Neutrophil (primary cell): Measurements from ENCODE around the gene PRR36.
A peak's percentile ranks its signal among the peaks of the same experiment; 100 is the strongest.
"Not testable (repeated sequence)": the region's sequence is repeated elsewhere in the genome, so short reads cannot be mapped to it uniquely, and the experiment has no call there.

Source experiments
- H3K27ac ChIP-seq: fragments of 200-600 bp; sonication (generic); 2 replicates; pipeline ENCODE4 v1.5.1; 2016; ENCODE audit warnings: mild to moderate bottlenecking, moderate library complexity
- H3K27me3 ChIP-seq: fragments of 200-600 bp; sonication (generic); 2 replicates; pipeline ENCODE4 v1.6.0; 2016; ENCODE audit warnings: mild to moderate bottlenecking
- H3K36me3 ChIP-seq: fragments of 200-600 bp; sonication (generic); 2 replicates; pipeline ENCODE4 v1.5.1; 2017
- H3K4me1 ChIP-seq, 2 experiments: fragments of 200-600 bp in 1 of 2; sonication (generic) in 1 of 2; 1 replicate in 1 of 2; 2 replicates in 1 of 2; pipeline versions ENCODE4 v1.5.1 to v1.6.1; 2013 to 2016; ENCODE audit warnings: low read depth in 1 of 2, low read length in 1 of 2, mild to moderate bottlenecking in 1 of 2, moderate library complexity in 1 of 2; ENCODE audit not compliant: control insufficient read depth in 1 of 2, insufficient read depth in 1 of 2
- H3K4me3 ChIP-seq, 2 experiments: fragments of 200-600 bp in 1 of 2; sonication (generic) in 1 of 2; 1 replicate in 1 of 2; 2 replicates in 1 of 2; pipeline ENCODE4 v1.5.1; 2013 to 2016; ENCODE audit warnings: low read depth in 1 of 2, low read length in 1 of 2, mild to moderate bottlenecking in 1 of 2, moderate library complexity in 1 of 2
- H3K9me3 ChIP-seq: fragments of 200-600 bp; sonication (generic); 2 replicates; pipeline ENCODE4 v1.5.1; 2016
- CTCF ChIP-seq: fragments of 200-600 bp; sonication (generic); IDR thresholded peaks from 2 replicates; pipeline ENCODE4 v1.5.1; 2016; ENCODE audit warnings: antibody characterized with exemption

PRR36 gene

GRCh38 chr19:7921302-7921966 is 47.2 kb upstream of the PRR36 start:
- peak overlapping the region; percentile 76 to 100 for H3K4me3 ChIP-seq
- peaks cover 36 to 60% of the 10 kb centered on the region in 2 experiments for H3K4me1 ChIP-seq
- H3K27ac ChIP-seq: peak overlapping the region; percentile 95
- peaks cover 66% of the 10 kb centered on the region for H3K27me3 ChIP-seq
- H3K36me3 ChIP-seq: no peaks in the 10 kb centered on the region
- TF ChIP-seq CTCF: no peak
- H3K9me3 ChIP-seq: no peaks in the 10 kb centered on the region

GRCh38 chr19:7920519-7921301 is 46.5 kb upstream of the PRR36 start:
- TF ChIP-seq CTCF: peak; percentile 52
- Histone ChIP-seq H3K27ac (peak overlapping the region; percentile 95), H3K9me3 (no peaks in the 10 kb centered on the region), H3K27me3 (peaks cover 66% of the 10 kb centered on the region), H3K4me3 (peak overlapping the region; percentile 76 to 100), H3K4me1 (peaks cover 41 to 64% of the 10 kb centered on the region in 2 experiments), H3K36me3 (no peaks in the 10 kb centered on the region)

GRCh38 chr19:7919610-7920518 is 45.7 kb upstream of the PRR36 start, which contains the start of gene SNAPC2:
SNAPC2 (plus strand) TSS chr19:7920338; CDS start chr19:7920367, 29 bp downstream.
- Histone ChIP-seq H3K9me3 (no peaks in the 10 kb centered on the region), H3K27me3 (peaks cover 66% of the 10 kb centered on the region), H3K27ac (peak within 1 kb of the TSS; percentile 95), H3K4me3 (peak within 1 kb of the TSS; percentile 76 to 100), H3K36me3 (no peaks in the 10 kb centered on the region), H3K4me1 (peaks cover 37 to 58% of the 10 kb centered on the region in 2 experiments)
- TF ChIP-seq CTCF: no peak

- no peak overlapping the region for H3K27ac ChIP-seq
- TF ChIP-seq CTCF: no peak
- peak overlapping the region in 1 of 2 experiments; percentile 100 for H3K4me3 ChIP-seq
- peaks cover 37 to 55% of the 10 kb centered on the region in 2 experiments for H3K4me1 ChIP-seq
- H3K36me3 ChIP-seq: no peaks in the 10 kb centered on the region
- H3K27me3 ChIP-seq: peaks cover 66% of the 10 kb centered on the region
- H3K9me3 ChIP-seq: no peaks in the 10 kb centered on the region
Measured at GRCh38 chr19:7918615-7919421, 44.6 kb upstream of the PRR36 start.

- H3K27ac ChIP-seq, H3K9me3 ChIP-seq, H3K36me3 ChIP-seq: not testable (repeated sequence)
- H3K27me3 ChIP-seq: peaks cover 65% of the 10 kb centered on the region
- H3K4me1 ChIP-seq: peaks cover 37 to 55% of the 10 kb centered on the region in 2 experiments
- H3K4me3 ChIP-seq: peak overlapping the region in 1 of 2 experiments; percentile 42
Measured at GRCh38 chr19:7918062-7918614, 43.9 kb upstream of the PRR36 start.
